ENCODE results near the gene WDTC1. TPM values are rescaled to one million over a fixed set of nuclear protein-coding genes. Genes with fewer than 3 reads are reported as not detected.
"Not testable (repeated sequence)": the region's sequence is repeated elsewhere in the genome, so short reads cannot be mapped to it uniquely, and the experiment has no call there.

Gene WDTC1
- total RNA-seq, 1 experiment from 2014 or later: 24.6 TPM

DNA sequence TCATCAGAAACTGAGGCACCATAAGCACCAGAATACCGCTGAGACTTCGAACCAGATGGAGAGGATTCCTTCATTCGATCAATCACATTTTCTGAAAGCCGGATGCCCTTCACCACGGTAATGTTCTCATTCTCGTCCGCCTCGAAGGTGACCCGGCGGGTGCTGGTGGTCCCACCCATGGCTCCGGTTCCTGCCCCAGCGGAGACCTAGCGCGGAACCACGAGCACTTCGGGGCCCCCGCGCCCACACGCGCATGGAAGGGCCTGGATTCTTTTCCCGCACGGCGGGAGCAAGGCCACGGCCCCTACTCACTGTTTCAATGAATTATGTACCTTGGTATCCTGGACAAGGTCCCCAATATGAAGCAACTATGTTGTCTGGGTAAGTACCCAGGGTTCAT lies 33.1 kb upstream of the WDTC1 start:
- CTCF ChIA-PET: interaction anchor here (0.6 kb wide), 1 partner anchor 10 kb away, joined by 3 read pairs; no protein-coding TSS in a partner anchor
- no peak for ATAC-seq

GRCh38 chr1:27203946-27204345 lies 30.5 kb upstream of the WDTC1 start:
- no peak overlapping the region for H3K4me3 ChIP-seq (ENCODE audit: low read depth in 2 of 2, low read length in 2 of 2)
- DNase-seq (ENCODE audit: low read depth, low spot score): no peak
- no peak overlapping the region for H3K27ac ChIP-seq (ENCODE audit: low read length)
- no peaks in the 10 kb centered on the region for H3K9me3 ChIP-seq (ENCODE audit: control insufficient read depth, insufficient read depth, low read depth, low read length)
- no peaks in the 10 kb centered on the region for H3K4me1 ChIP-seq (ENCODE audit: control insufficient read depth, insufficient read depth, low read length)
- in situ Hi-C loops (cut with HindIII; ENCODE audit: low pct_unique_long_range_greater_than_20kb, low sequenced_read_pairs): no loop called here
- no TSS peak for BruUV-seq (replicated peaks)
- CTCF ChIA-PET: interaction anchor here (0.6 to 1.1 kb wide), 3 partner anchors 26 to 191 kb away, joined by 3 to 12 read pairs (median 5); no protein-coding TSS in a partner anchor
- ATAC-seq: no peak
- TF ChIP-seq POLR2AphosphoS5 (IDR thresholded peaks at IDR 0.05; ENCODE audit: low read depth, low read length) (no peak), TCF7L2 (IDR thresholded peaks at IDR 0.05; ENCODE audit: low read depth, low read length) (no peak), SIN3A (IDR thresholded peaks at IDR 0.05; ENCODE audit: borderline replicate concordance, insufficient read depth, low read depth, low read length) (no peak)
- TF ChIP-seq, protein P1, sequence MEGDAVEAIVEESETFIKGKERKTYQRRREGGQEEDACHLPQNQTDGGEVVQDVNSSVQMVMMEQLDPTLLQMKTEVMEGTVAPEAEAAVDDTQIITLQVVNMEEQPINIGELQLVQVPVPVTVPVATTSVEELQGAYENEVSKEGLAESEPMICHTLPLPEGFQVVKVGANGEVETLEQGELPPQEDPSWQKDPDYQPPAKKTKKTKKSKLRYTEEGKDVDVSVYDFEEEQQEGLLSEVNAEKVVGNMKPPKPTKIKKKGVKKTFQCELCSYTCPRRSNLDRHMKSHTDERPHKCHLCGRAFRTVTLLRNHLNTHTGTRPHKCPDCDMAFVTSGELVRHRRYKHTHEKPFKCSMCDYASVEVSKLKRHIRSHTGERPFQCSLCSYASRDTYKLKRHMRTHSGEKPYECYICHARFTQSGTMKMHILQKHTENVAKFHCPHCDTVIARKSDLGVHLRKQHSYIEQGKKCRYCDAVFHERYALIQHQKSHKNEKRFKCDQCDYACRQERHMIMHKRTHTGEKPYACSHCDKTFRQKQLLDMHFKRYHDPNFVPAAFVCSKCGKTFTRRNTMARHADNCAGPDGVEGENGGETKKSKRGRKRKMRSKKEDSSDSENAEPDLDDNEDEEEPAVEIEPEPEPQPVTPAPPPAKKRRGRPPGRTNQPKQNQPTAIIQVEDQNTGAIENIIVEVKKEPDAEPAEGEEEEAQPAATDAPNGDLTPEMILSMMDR (IDR thresholded peaks at IDR 0.05): no peak
- TF ChIP-seq, protein P2, sequence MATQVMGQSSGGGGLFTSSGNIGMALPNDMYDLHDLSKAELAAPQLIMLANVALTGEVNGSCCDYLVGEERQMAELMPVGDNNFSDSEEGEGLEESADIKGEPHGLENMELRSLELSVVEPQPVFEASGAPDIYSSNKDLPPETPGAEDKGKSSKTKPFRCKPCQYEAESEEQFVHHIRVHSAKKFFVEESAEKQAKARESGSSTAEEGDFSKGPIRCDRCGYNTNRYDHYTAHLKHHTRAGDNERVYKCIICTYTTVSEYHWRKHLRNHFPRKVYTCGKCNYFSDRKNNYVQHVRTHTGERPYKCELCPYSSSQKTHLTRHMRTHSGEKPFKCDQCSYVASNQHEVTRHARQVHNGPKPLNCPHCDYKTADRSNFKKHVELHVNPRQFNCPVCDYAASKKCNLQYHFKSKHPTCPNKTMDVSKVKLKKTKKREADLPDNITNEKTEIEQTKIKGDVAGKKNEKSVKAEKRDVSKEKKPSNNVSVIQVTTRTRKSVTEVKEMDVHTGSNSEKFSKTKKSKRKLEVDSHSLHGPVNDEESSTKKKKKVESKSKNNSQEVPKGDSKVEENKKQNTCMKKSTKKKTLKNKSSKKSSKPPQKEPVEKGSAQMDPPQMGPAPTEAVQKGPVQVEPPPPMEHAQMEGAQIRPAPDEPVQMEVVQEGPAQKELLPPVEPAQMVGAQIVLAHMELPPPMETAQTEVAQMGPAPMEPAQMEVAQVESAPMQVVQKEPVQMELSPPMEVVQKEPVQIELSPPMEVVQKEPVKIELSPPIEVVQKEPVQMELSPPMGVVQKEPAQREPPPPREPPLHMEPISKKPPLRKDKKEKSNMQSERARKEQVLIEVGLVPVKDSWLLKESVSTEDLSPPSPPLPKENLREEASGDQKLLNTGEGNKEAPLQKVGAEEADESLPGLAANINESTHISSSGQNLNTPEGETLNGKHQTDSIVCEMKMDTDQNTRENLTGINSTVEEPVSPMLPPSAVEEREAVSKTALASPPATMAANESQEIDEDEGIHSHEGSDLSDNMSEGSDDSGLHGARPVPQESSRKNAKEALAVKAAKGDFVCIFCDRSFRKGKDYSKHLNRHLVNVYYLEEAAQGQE (IDR thresholded peaks at IDR 0.05; ENCODE audit: insufficient read depth in 1 of 2, low read depth in 2 of 2, low read length in 1 of 2): no peak
- no peaks in the 10 kb centered on the region for H3K36me3 ChIP-seq (ENCODE audit: control insufficient read depth, insufficient read depth, low read length)
- POLR2A ChIA-PET: interaction anchor here (0.5 to 0.7 kb wide), 2 partner anchors 199 to 290 kb away, joined by 3 to 10 read pairs; partner anchors contain the start of gene NR0B2
- H3K27me3 ChIP-seq (ENCODE audit: control insufficient read depth, insufficient read depth, low read length): no peaks in the 10 kb centered on the region
- intact Hi-C loops (cut with micrococcal nuclease; ENCODE audit: unreplicated experiment): no loop called here

More for the DNA sequence above, 33.1 kb upstream of the WDTC1 start:
- Histone ChIP-seq H3K36me3 (ENCODE audit: control insufficient read depth, insufficient read depth, low read length) (no peaks in the 10 kb centered on the region), H3K4me3 (ENCODE audit: low read depth in 2 of 2, low read length in 2 of 2) (no peak overlapping the region), H3K27me3 (ENCODE audit: control insufficient read depth, insufficient read depth, low read length) (no peaks in the 10 kb centered on the region), H3K4me1 (ENCODE audit: control insufficient read depth, insufficient read depth, low read length) (no peaks in the 10 kb centered on the region), H3K9me3 (ENCODE audit: control insufficient read depth, insufficient read depth, low read depth, low read length) (no peaks in the 10 kb centered on the region), H3K27ac (ENCODE audit: low read length) (no peak overlapping the region)
- no peak for DNase-seq (ENCODE audit: low read depth, low spot score)
- TF ChIP-seq SIN3A (IDR thresholded peaks at IDR 0.05; ENCODE audit: borderline replicate concordance, insufficient read depth, low read depth, low read length) (no peak), POLR2AphosphoS5 (IDR thresholded peaks at IDR 0.05; ENCODE audit: low read depth, low read length) (no peak), TCF7L2 (IDR thresholded peaks at IDR 0.05; ENCODE audit: low read depth, low read length) (no peak)
- TF ChIP-seq, protein P2 (IDR thresholded peaks at IDR 0.05; ENCODE audit: insufficient read depth in 1 of 2, low read depth in 2 of 2, low read length in 1 of 2): no peak
- TF ChIP-seq, protein P1 (IDR thresholded peaks at IDR 0.05): no peak
- no TSS peak for BruUV-seq (replicated peaks)
- POLR2A ChIA-PET: no interaction called here
- intact Hi-C loops (cut with micrococcal nuclease; ENCODE audit: unreplicated experiment) (no loop called here), in situ Hi-C loops (cut with HindIII; ENCODE audit: low pct_unique_long_range_greater_than_20kb, low sequenced_read_pairs) (no loop called here)

DNA sequence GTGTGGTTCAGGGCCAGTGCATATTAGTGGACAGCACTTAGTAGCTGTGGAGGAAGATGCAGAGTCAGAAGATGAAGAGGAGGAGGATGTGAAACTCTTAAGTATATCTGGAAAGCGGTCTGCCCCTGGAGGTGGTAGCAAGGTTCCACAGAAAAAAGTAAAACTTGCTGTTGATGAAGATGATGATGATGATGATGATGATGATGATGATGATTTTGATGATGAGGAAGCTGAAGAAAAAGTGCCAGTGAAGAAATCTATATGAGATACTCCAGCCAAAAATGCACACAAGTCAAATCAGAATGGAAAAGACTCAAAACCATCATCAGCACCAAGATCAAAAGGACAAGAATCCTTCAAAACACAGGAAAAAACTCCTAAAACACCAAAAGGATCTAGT lies 27.2 kb upstream of the WDTC1 start:
- H3K9me3 ChIP-seq (ENCODE audit: control insufficient read depth, insufficient read depth, low read depth, low read length); DNase-seq (ENCODE audit: low read depth, low spot score); BruUV-seq (replicated peaks); in situ Hi-C loops (cut with HindIII; ENCODE audit: low pct_unique_long_range_greater_than_20kb, low sequenced_read_pairs); ATAC-seq; H3K4me3 ChIP-seq (ENCODE audit: low read depth in 2 of 2, low read length in 2 of 2); H3K27ac ChIP-seq (ENCODE audit: low read length); POLR2A ChIA-PET; intact Hi-C loops (cut with micrococcal nuclease; ENCODE audit: unreplicated experiment); CTCF ChIA-PET; H3K27me3 ChIP-seq (ENCODE audit: control insufficient read depth, insufficient read depth, low read length); H3K36me3 ChIP-seq (ENCODE audit: control insufficient read depth, insufficient read depth, low read length); H3K4me1 ChIP-seq (ENCODE audit: control insufficient read depth, insufficient read depth, low read length): not testable (repeated sequence)
